Ovary (tissue), 3 donors: ENCODE results near the gene KCNJ10.

Experiments used
- CTCF ChIP-seq, 3 donors: fragments of 450-650 bp in 2 of 3; fragments of 200-600 bp in 1 of 3; IDR thresholded peaks; one replicate each; pipeline versions ENCODE4 v1.5.1 to v1.8.0; 2016 to 2022; ENCODE audit warnings: antibody characterized with exemption in 3 of 3, mild to moderate bottlenecking in 1 of 3
- POLR2A ChIP-seq: fragments of 450-650 bp; IDR thresholded peaks from one replicate; pipeline ENCODE4 v1.6.1; 2017; ENCODE audit warnings: antibody characterized with exemption, mild to moderate bottlenecking, moderate library complexity
- donor health status: DM: no; HTN: no; CAD: no.

DNA sequence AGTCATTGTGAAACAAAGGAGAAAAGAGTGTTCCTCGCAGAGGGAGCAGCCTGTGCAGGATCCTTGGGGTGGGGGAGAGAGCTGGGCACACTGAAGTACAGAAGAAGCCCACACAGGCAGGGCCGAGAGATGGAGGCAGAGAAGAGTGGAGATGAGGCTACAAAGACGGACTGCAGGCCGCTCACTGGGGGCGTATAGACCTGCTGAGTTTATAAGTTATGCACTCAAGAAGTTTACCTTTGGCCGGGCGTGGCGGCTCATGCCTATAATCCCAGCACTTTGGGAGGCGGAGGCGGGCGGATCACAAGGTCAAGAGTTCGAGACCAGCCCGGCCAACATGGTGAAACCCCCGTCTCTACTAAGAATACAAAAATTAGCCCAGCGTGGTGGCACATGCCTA, 108.3 kb downstream of the KCNJ10 start:
- no peak for TF ChIP-seq CTCF (IDR thresholded peaks at IDR 0.05)
- TF ChIP-seq POLR2A: no peak
